Right kidney (tissue), 1 donor: ENCODE data around the gene WAC.
A peak's percentile ranks its signal among the peaks of the same experiment; 100 is the strongest.

Experiments
- DNase-seq: peaks from one replicate; pipeline ENCODE4 v3.0.0-alpha.2; 2016

WAC gene

DNA sequence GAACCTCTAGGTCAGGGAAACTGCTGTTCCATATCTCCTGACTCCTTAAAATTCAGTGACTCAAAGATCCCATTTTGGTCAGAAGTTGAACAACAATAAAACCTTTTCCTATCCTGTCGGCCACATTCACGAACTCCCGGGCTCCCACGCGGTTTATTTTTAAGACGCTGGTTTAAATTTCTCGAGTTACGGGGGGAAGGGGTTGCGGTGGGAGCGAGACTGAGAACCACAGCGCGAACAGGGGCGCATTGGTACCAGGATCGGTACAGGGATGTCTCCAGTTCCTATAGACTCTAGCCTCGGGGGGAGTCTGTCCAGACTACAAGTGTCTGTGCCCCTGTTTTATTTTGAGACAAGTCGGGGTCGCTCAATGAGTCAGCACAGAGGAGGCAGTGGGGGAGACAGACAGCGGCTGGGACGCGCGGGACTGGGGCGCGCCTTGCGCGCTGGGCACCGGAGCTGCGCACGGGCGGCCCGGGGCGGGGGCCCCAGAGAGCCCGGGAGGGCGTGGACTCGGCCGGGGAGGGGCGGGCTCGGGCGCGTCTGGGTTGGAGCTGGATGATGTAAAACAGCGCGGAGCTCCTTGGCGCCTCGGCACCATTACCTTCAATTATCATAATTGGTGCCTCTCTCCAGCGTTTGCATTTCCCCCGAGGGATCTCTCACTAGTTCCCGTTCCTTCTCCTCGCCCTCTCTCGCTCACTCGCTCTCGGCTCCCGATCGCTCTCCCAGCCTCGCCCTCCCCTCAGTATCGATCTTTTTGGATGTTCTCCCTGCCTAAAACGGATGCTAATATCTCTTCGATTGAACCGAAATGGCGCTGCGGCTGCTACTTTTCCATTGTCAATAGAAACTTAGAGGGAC, 135.7 kb downstream of the WAC start:
- DNase-seq: peak; percentile 82

DNA sequence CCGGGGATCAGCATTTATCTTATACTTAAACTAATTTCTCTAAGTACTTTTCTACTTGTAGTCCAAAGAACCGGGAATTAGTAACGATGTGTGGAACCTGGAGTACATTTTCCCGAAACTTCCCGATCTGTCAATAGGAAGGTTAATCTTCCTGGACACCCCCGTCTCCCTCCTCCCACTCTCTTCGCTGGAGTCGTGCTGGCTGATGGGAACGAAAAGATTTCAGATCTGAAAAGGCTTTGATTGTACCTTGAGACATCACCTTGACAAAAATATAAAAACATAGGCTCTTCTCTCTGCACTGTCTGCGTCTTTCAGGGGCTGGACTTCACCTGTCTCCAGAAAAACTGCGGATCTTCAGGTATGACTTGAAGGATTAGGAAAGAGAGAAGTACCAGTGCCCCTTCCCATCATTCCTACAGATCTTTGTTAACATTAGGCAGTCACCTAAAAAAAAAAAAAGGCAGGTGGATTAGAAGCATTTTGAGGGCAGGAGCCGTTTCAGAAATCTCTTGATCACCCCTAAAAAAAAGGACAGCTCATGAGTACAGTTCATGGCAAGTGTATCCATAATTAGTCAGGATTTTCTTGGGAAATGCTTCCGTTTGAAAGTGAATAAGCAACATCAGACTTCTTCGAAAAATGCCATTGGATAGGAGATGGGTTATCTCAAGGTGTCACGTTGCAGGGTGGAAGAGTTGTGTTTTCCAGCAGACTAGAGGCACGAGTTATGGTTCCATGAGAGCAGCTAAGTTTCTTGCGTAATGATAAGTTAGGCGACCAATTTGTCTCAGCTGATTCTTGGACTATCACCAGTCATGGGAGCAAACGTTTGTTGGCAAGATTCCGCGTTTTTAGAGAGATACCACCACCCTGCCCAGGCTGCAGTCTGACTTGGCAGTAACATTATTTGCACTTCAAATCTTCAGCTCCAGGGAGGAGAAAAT, 136.6 kb downstream of the WAC start:
- no peak for DNase-seq
